ENCODE measurements around the gene IGFLR1. TPM values are rescaled to one million over a fixed set of nuclear protein-coding genes. Genes with fewer than 3 reads are reported as not detected.
"Not testable (repeated sequence)": the region's sequence is repeated elsewhere in the genome, so short reads cannot be mapped to it uniquely, and the experiment has no call there.

Gene IGFLR1
- polyA plus RNA-seq, 2 donors = 4.3 to 5.1 TPM

DNA sequence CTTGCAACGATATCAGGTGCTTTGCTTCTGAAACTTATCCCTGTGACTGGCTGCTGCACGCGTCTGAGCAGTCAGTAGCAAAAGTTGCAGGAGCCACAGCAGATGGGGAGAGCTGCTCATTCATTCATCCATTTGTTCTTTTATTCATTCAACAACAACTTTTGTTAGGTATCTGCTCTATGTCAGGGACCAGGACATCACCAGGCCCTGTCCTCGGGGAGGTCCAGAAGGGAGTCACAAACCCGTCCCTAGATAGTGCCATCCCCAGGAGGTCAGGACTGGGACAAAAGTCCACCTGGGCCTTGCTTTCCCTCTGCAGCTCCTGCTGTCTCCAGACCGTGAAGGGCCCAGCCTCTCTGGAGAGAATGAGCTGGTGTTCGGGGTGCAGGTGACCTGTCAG, 35.7 kb upstream of the IGFLR1 start:
- 86 to 97% methylated on average over 7 of the region's 7 CpGs for WGBS, 2 donors
- no peaks in the 10 kb centered on the region for H3K27me3 ChIP-seq (ENCODE audit: control insufficient read depth in 1 of 2, insufficient read depth in 2 of 2, low read length in 2 of 2)
- no peak overlapping the region for H3K4me3 ChIP-seq (ENCODE audit: low read depth in 1 of 2, low read length in 2 of 2)
- peaks cover 0 to 18% of the 10 kb centered on the region in 2 donors for H3K36me3 ChIP-seq (ENCODE audit: control insufficient read depth in 2 of 2, insufficient read depth in 2 of 2, low read length in 1 of 2)
- H3K9me3 ChIP-seq (ENCODE audit: control insufficient read depth in 2 of 2, insufficient read depth in 1 of 2, low read depth in 1 of 2, low read length in 1 of 2) = no peaks in the 10 kb centered on the region
- H3K4me1 ChIP-seq (ENCODE audit: control insufficient read depth in 2 of 2, insufficient read depth in 2 of 2, low read length in 1 of 2) = peaks cover 0 to 7% of the 10 kb centered on the region in 2 donors
- H3K27ac ChIP-seq (ENCODE audit: low read depth in 2 of 2, low read length in 1 of 2) = no peak overlapping the region

DNA sequence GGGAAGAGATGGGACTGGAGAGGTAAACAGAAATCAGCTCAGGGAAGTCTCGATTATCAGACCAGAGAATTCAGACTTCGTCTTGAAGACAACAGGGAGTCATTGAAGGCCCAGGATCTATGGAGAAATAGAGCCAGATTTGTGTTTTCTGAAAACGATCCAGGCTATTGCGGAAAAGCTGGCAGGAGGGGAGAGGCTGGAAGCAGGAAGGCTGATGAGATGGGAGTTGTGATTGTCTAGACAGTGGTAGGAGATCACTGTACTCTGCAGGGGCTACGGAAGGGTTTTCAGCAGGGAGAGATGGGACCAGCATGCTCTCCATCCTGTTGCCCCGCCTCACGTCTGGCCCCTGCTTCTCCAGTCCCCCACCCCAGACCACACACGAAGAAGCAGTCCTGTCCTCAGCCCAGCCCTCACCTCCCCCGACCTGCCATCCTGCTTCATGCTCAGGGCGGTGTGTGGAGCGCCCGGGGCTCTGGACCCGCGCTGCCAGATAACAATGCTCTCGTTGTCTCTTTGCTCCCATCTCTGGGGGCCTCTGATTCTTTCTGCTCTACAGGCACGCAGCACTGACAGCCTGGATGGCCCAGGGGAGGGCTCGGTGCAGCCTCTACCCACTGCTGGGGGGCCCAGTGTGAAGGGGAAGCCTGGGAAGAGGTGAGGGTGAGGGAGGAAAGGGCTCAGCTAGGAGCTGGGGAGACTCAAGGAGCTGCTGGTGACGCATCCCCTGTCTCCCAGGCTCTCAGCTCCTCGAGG, 35.0 kb upstream of the IGFLR1 start:
- no peaks in the 10 kb centered on the region for H3K9me3 ChIP-seq (ENCODE audit: control insufficient read depth in 2 of 2, insufficient read depth in 1 of 2, low read depth in 1 of 2, low read length in 1 of 2)
- no peaks in the 10 kb centered on the region for H3K27me3 ChIP-seq (ENCODE audit: control insufficient read depth in 1 of 2, insufficient read depth in 2 of 2, low read length in 2 of 2)
- WGBS, 2 donors = 78% methylated on average over 19 of the region's 19 CpGs
- H3K4me3 ChIP-seq (ENCODE audit: low read depth in 1 of 2, low read length in 2 of 2) = no peak overlapping the region
- peaks cover 0 to 7% of the 10 kb centered on the region in 2 donors for H3K4me1 ChIP-seq (ENCODE audit: control insufficient read depth in 2 of 2, insufficient read depth in 2 of 2, low read length in 1 of 2)
- no peak overlapping the region for H3K27ac ChIP-seq (ENCODE audit: low read depth in 2 of 2, low read length in 1 of 2)
- peaks cover 0 to 14% of the 10 kb centered on the region in 2 donors for H3K36me3 ChIP-seq (ENCODE audit: control insufficient read depth in 2 of 2, insufficient read depth in 2 of 2, low read length in 1 of 2)

GRCh38 chr19:35776102-35776788, 34.0 kb upstream of the IGFLR1 start:
- Histone ChIP-seq H3K4me3 (ENCODE audit: low read depth in 1 of 2, low read length in 2 of 2) (peak overlapping the region; percentile 70 to 87), H3K27me3 (ENCODE audit: control insufficient read depth in 1 of 2, insufficient read depth in 2 of 2, low read length in 2 of 2) (no peaks in the 10 kb centered on the region), H3K9me3 (ENCODE audit: control insufficient read depth in 2 of 2, insufficient read depth in 1 of 2, low read depth in 1 of 2, low read length in 1 of 2) (no peaks in the 10 kb centered on the region), H3K27ac (ENCODE audit: low read depth in 2 of 2, low read length in 1 of 2) (no peak overlapping the region), H3K4me1 (ENCODE audit: control insufficient read depth in 2 of 2, insufficient read depth in 2 of 2, low read length in 1 of 2) (peaks cover 0 to 7% of the 10 kb centered on the region in 2 donors), H3K36me3 (ENCODE audit: control insufficient read depth in 2 of 2, insufficient read depth in 2 of 2, low read length in 1 of 2) (peaks cover 0 to 11% of the 10 kb centered on the region in 2 donors)
- WGBS, 2 donors = 54 to 61% methylated on average over 13 of the region's 13 CpGs

- H3K27ac ChIP-seq (ENCODE audit: low read depth in 2 of 2, low read length in 1 of 2) = peak within 1 kb of the TSS; percentile 20 to 28
- H3K4me3 ChIP-seq (ENCODE audit: low read depth in 1 of 2, low read length in 2 of 2) = peak within 1 kb of the TSS; percentile 70 to 87
- WGBS, 2 donors = 1 to 2% methylated on average over 32 to 82 of the region's 82 CpGs
- H3K36me3 ChIP-seq (ENCODE audit: control insufficient read depth in 2 of 2, insufficient read depth in 2 of 2, low read length in 1 of 2) = peaks cover 0 to 6% of the 10 kb centered on the region in 2 donors
- H3K4me1 ChIP-seq (ENCODE audit: control insufficient read depth in 2 of 2, insufficient read depth in 2 of 2, low read length in 1 of 2) = peaks cover 0 to 7% of the 10 kb centered on the region in 2 donors
- H3K9me3 ChIP-seq (ENCODE audit: control insufficient read depth in 2 of 2, insufficient read depth in 1 of 2, low read depth in 1 of 2, low read length in 1 of 2) = no peaks in the 10 kb centered on the region
- H3K27me3 ChIP-seq (ENCODE audit: control insufficient read depth in 1 of 2, insufficient read depth in 2 of 2, low read length in 2 of 2) = no peaks in the 10 kb centered on the region
Observed at GRCh38 chr19:35775298-35776101, 33.2 kb upstream of the IGFLR1 start, which contains the start of gene ARHGAP33. Gene ARHGAP33 (plus strand): TSS chr19:35775564. CDS start chr19:35775659, 95 bp downstream.

DNA sequence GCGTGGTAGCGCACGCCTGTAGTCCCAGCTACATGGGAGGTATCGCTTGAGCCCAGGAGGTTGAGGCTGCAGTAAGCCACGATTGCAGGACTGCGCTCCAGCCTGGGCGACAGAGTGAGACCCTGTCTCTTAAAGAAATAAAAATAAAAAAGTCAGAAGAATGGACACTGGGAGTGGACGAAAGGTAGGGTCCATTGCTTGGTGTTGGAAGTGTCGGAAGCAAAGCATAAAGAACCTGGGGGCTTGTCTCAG, 32.7 kb upstream of the IGFLR1 start:
- Histone ChIP-seq H3K36me3 (ENCODE audit: control insufficient read depth in 2 of 2, insufficient read depth in 2 of 2, low read length in 1 of 2) (peaks cover 0 to 2% of the 10 kb centered on the region in 2 donors), H3K4me1 (ENCODE audit: control insufficient read depth in 2 of 2, insufficient read depth in 2 of 2, low read length in 1 of 2) (peaks cover 0 to 7% of the 10 kb centered on the region in 2 donors), H3K27me3 (ENCODE audit: control insufficient read depth in 1 of 2, insufficient read depth in 2 of 2, low read length in 2 of 2) (no peaks in the 10 kb centered on the region), H3K4me3 (ENCODE audit: low read depth in 1 of 2, low read length in 2 of 2) (peak overlapping the region; percentile 70 to 87), H3K9me3 (ENCODE audit: control insufficient read depth in 2 of 2, insufficient read depth in 1 of 2, low read depth in 1 of 2, low read length in 1 of 2) (no peaks in the 10 kb centered on the region), H3K27ac (ENCODE audit: low read depth in 2 of 2, low read length in 1 of 2) (no peak overlapping the region)
- 11 to 32% methylated on average over 9 of the region's 9 CpGs for WGBS, 2 donors

DNA sequence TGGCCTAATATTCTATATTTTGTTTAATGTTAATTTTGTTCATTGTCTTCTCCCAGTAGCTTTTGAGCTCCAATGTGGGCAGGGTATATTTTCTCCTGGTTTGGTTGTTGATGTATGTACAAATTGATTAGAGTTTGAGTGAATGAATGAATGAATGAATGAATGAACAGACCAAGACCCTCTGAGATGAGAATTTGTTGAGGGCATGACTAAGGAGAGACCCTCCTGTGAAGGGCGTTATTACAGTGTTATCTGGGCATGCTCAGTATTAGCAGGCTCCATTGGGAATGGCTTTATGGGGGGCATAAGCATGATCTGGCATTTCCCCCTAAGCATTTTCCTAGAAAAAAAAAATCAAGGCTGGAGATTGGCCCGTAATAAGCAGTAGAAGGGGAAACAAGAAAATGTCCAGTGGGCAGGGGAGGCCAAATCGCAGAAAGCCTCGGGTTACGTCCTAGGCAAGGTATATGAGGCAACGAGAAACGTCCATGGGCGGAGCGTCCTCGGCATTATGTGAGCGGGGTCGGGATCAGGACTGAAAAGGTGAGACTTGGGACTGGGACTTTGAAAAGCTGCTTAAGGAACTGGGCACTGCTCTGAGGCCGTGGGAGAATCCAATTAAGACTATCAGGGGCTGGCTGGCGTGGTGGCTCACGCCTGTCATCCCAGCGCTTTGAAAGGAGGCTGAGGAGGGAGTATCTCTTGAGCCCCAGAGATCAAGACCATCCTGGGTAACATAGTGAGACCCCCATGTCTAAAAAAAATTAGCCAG, 32.2 kb upstream of the IGFLR1 start:
- no peaks in the 10 kb centered on the region for H3K9me3 ChIP-seq (ENCODE audit: control insufficient read depth in 2 of 2, insufficient read depth in 1 of 2, low read depth in 1 of 2, low read length in 1 of 2)
- H3K4me3 ChIP-seq (ENCODE audit: low read depth in 1 of 2, low read length in 2 of 2) = peak overlapping the region in 1 of 2 donors; percentile 70
- 34 to 46% methylated on average over 16 of the region's 16 CpGs for WGBS, 2 donors
- H3K4me1 ChIP-seq (ENCODE audit: control insufficient read depth in 2 of 2, insufficient read depth in 2 of 2, low read length in 1 of 2) = peaks cover 0 to 7% of the 10 kb centered on the region in 2 donors
- H3K36me3 ChIP-seq (ENCODE audit: control insufficient read depth in 2 of 2, insufficient read depth in 2 of 2, low read length in 1 of 2) = no peaks in the 10 kb centered on the region
- H3K27ac ChIP-seq (ENCODE audit: low read depth in 2 of 2, low read length in 1 of 2) = no peak overlapping the region
- H3K27me3 ChIP-seq (ENCODE audit: control insufficient read depth in 1 of 2, insufficient read depth in 2 of 2, low read length in 2 of 2) = no peaks in the 10 kb centered on the region

DNA sequence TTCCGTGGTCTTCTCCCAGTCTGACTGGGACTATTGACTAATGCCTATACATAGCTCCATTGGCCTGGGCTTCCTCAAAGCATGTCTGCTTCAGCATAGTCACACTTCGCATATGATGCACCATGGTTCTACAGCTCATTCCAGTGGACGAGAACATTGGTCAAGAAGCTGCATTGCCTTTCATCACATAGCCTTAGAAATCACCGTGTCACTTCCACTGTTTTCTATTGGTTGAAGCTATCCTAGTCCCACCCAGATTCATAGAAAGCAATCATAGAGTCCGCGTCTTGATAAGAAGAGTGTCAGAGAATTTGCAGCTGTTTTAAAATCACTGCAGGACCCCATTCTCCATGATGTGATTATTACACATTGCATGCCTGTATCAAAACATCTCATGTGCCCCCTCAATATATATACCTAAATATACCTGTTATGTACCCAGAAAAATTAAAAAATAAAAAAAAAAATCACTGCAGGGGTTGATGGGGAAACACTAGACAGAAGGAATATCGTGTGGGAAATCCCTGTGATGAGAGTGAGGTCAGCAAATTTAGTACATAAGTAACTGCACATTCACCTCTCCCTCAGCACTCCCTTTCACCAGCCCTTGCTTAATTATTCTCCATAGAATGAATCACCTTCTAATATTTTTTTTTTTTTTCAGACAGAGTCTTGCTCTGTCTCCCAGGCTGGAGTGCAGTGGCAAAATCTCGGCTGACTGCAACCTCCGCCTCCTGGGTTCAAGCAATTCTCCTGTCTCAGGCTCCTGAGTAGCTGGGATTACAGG, 31.0 kb upstream of the IGFLR1 start:
- H3K27ac ChIP-seq (ENCODE audit: low read depth in 2 of 2, low read length in 1 of 2) = no peak overlapping the region
- WGBS, 2 donors = 52 to 60% methylated on average over 9 of the region's 9 CpGs
- no peaks in the 10 kb centered on the region for H3K27me3 ChIP-seq (ENCODE audit: control insufficient read depth in 1 of 2, insufficient read depth in 2 of 2, low read length in 2 of 2)
- H3K4me3 ChIP-seq (ENCODE audit: low read depth in 1 of 2, low read length in 2 of 2) = no peak overlapping the region
- peaks cover 0 to 3% of the 10 kb centered on the region in 2 donors for H3K36me3 ChIP-seq (ENCODE audit: control insufficient read depth in 2 of 2, insufficient read depth in 2 of 2, low read length in 1 of 2)
- no peaks in the 10 kb centered on the region for H3K9me3 ChIP-seq (ENCODE audit: control insufficient read depth in 2 of 2, insufficient read depth in 1 of 2, low read depth in 1 of 2, low read length in 1 of 2)
- peaks cover 0 to 7% of the 10 kb centered on the region in 2 donors for H3K4me1 ChIP-seq (ENCODE audit: control insufficient read depth in 2 of 2, insufficient read depth in 2 of 2, low read length in 1 of 2)

DNA sequence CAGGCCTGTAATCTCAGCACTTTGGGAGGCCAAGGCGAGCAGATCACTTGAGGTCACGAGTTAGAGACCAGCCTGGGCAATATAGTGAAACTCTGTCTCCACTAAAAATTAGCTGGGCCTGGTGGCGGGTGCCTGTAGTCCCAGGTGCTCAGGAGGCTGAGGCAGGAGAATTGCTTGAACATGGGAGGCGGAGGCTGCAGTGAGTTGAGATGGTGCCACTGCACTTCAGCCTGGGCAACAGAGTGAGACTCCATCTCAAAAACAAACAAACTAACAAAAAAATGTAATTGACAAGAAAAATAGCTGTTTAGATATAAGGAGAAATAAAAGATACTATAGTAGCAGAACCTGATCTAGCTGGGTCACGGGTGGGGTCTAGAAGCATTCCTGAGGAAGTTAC, 30.1 kb upstream of the IGFLR1 start:
- not testable (repeated sequence) for H3K9me3 ChIP-seq (ENCODE audit: control insufficient read depth in 2 of 2, insufficient read depth in 1 of 2, low read depth in 1 of 2, low read length in 1 of 2); H3K27me3 ChIP-seq (ENCODE audit: control insufficient read depth in 1 of 2, insufficient read depth in 2 of 2, low read length in 2 of 2); H3K27ac ChIP-seq (ENCODE audit: low read depth in 2 of 2, low read length in 1 of 2); H3K4me3 ChIP-seq (ENCODE audit: low read depth in 1 of 2, low read length in 2 of 2); H3K4me1 ChIP-seq (ENCODE audit: control insufficient read depth in 2 of 2, insufficient read depth in 2 of 2, low read length in 1 of 2); H3K36me3 ChIP-seq (ENCODE audit: control insufficient read depth in 2 of 2, insufficient read depth in 2 of 2, low read length in 1 of 2)
- 92% methylated on average over 5 of the region's 5 CpGs for WGBS, 2 donors
